Hematopoietic multipotent progenitor cell treated with erythropoietin and hydrocortisone succinate and interleukin-3 and kit ligand, for 8 days (in vitro differentiated cells): Measurements from ENCODE around the gene STAG1.
A peak's percentile ranks its signal among the peaks of the same experiment; 100 is the strongest.
"Not testable (repeated sequence)": the region's sequence is repeated elsewhere in the genome, so short reads cannot be mapped to it uniquely, and the experiment has no call there.

Experiments
- DNase-seq: peaks from one replicate; pipeline ENCODE4 v3.0.0-alpha.2; 2015

STAG1 gene

DNA sequence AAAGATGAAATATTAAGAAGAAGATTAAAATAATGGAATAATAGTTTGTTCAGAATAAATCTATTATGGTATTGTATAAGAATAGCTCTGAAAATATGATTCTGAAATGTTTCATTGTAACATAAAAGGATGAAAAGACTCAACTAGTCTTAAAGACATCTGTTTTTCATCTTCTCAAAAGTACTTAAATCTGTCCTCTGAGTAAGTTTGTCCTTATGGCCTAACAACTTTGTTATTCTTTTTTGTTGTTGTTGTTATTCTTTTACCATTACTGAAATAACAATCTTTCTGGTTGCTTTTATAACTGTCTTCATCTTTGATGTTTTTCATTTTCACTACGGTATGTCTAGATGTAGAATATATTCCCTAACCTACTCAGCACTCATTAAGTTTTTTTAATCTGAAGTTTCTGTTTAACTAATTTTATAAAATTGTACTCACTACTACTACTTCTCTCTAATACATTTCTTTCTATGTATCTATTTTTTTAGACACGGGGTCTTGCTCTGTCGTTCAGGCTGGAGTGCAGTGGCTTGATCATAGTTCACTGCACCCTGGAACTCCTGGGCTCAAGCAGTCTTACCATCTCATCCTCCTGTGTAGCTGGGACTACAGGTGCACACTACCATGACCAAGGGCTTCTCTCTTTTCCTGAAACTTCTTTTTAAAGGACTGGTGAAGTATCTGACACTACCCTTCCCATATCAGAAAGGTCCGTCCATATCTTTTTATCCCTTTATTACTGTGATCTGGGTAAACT, 261.4 kb downstream of the STAG1 start:
- DNase-seq = no peak

DNA sequence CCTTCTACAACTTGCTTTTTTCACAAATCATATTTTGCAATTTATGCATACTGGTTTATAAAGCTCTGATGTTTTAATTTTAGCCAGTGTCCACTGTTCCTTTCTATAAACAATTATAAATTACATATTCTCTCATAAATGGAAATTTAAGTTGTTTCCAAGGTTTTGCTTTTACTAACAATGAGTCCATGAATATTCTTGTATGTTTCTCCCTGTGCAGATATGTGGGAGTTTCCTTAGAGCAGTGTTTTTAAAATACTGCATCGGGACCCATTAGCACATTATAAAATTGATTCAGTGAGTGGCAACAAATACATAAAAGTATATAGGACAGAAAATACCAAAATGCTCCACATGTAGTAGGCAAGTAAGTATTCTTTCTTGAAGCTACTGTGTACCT, 266.4 kb downstream of the STAG1 start:
- no peak for DNase-seq

DNA sequence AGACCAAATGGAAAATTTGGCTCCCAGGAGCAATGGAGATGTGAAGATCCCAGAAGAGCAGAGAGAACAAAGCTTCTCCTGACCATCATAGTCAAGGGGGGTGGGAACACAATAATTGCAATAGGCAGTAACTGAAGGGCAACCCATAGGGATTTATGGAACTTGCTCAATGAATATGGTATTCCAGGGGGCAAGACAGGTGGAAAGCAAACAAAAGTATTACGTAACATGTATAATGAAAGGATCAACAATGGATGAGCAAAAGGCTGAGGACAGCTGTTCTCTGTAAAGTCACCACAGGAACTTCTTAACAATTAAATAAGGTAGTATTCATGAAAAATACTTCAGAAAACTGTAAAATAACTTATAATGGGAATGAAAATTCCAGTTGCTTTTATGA, 275.9 kb downstream of the STAG1 start:
- no peak for DNase-seq

DNA sequence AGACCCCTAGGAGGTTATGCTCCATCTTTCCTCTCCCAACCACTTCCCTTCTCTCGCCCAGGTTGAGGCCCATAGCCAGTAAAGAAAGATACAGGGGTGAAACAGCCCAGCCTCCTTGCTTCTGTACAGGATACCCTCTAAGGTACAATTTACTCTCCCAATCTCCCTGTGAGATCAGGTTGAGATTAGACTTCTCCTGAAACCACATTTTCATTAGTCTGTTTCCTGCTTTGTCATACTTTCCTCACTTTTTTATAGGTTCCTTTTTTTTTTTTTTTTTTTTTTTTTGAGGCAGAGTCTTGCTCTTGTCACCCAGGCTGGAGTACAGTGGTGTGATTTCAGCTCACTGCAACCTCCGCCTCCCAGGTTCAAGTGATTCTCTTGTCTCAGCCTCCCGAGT, 277.3 kb downstream of the STAG1 start:
- not testable (repeated sequence) for DNase-seq

DNA sequence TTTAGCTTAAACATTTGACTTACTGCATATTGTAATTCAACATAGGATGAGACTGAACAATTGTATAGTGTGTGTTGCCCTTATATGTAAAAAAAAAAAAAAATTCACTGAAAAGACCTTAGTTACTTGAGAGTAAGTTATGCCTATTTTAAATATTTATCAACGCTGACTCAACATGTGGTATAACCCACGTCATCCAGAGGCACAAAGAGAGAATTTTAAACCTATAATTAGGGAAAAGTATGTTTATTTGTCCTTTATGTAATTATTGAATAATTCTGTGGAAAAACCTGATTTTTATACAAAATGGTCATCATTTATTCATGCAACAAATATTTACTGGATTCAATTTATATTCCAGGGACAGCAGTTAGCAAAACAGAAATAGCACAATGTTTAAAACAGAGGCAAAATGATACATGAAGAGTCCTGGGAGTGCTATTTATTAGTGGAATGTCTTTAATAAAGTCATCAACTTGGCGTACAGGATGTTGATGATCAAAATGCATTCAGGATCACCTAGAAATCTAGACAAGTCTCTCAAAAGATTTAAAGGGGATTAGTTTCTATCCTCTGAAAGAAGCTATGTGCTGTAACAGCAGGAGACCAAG, 278.4 kb downstream of the STAG1 start:
- DNase-seq = no peak

DNA sequence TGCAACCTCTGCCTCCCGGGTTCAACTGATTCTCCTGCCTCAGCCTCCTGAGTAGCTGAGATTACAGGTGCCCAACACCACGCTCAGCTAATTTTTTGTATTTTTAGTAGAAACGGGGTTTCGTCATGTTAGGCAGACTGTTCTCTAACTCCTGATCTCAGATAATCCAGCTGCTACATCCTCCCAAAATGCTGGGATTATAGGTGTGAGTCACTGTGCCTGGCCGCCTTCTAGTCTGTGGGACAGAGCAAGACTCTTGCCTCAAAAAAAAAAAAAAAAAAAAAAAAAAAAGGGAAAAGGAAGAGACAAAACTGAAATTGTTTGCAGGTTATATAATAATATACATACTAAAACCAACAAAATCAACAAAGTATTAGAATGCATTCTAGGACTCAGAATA, 286.9 kb downstream of the STAG1 start:
- DNase-seq = no peak

DNA sequence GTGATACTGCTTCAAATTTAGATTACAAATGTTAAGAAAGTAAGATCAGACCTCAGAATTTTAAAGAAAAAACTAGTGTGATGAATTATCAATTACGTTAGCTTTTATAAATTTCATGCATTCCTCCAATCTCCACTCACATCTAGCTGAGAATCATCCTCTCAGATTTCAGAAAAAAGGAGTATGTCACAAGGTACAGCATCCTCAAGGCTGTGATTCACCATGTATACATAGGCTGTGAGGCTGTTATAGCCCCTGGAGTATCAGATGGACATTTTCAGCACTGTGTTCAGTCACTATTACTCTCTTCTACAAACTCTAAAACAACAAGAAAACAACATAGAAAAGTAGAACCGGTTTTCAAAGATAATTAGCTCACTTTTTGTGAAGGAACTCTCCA, 287.7 kb downstream of the STAG1 start:
- DNase-seq = no peak

DNA sequence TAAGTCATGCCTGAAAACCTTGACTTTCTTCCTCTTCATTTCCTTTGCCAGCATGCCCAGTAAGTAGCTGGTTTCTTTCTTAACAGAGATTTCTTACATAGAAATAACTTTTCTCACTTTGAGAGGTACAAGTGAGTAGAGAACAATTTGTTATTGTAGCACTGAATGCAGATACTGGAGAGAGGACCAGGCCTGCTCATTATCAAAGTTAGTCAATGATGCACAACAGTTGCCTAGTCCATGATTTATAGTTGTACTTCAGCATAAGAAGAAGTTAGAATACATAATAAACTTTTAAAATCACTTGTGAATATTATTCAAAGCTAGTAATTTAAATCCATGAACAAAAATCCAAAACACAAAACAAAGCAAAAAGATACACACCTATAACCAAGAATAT, 289.0 kb downstream of the STAG1 start:
- DNase-seq = no peak

DNA sequence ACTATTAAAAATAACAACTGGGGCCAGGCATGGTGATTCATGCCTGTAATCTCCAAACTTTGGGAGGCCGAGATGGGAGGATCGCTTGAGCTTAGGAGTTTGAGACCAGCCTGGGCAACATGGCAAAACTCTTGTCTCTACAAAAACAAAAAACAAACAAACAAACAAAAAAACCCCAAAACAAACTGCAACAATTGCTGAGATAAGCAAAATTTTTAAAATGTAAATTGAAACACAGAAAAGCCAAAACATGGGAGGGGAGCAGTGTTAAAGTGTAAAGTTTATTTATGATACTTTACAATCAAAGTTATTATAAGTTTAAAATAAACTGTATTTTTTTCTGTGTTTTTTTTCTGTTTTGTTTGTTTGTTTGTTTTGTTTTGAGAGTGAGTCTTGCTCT, 294.4 kb downstream of the STAG1 start:
- DNase-seq = no peak

DNA sequence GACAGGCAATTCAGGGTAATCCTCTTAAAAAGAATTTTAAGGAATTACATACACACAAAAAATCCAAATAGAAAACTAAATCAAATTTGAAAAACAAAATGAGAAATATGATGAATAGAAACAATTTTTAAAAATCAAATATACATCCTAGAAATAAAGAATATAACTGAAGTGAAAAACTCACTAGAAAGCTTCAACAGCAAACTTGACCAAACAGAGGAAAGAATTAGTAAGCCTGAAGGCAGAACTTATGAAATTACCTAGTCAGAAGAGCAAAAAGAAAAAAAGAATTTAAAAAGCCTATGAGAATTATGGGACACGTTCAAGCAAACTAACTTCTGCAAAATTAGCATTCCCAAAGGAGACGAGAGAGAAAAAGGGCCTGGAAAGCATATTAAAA, 296.0 kb downstream of the STAG1 start:
- no peak for DNase-seq

DNA sequence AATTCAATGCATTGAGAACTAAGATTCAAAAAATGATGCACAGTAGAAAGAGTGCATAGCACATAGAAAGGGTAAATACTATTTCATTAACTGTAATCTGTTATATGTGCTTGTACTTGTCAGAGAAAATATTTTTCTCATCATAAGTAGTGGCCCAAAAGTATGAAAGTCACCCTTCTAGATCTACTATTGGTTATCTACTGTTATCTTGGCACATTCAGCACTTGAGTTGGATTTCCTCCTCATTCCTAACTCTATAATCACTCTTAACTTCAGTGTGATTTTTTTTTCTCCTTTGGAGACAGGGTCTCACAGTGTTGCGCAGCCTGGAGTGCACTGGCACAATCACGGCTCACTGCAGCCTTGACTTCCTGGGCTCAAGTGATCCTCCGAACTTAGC, 307.6 kb downstream of the STAG1 start:
- DNase-seq = no peak

DNA sequence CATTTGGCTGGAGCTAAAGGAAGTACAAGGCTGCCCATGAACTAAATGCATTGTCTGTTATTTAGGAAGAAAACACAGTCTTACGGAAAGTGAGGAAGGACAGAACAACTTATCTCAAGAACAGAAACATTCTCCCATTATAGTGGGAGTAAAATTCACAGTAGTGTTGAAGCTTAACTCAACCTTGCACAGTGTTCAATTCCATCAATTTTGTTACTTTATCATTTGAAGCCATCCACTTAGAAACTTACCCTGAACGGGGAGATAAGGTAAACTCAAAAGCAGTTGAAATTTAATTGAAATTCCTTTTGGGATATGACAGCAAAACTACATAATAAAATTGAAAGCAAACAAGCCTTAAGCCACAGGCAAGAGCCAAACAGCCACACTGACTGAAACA, 315.1 kb downstream of the STAG1 start:
- peak; percentile 55 for DNase-seq

DNA sequence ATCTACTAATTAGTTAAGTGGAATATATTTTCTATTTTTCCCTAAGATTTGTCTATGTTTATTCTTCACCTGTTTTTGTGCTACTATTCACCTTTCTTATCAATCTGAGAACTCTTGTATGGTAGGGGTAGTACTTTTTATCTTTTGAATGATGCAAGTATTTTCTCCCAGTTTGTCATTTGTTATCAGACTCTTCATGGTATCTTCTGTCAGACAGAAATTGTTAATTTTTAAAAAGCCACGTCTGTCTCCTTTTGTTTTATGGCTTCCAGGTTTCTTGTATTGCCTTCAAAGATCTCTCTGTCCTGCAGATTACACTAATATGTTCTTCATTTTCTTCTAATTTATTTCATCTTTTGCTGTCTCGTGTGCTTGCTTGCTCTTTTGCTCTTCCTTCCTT, 317.7 kb downstream of the STAG1 start:
- DNase-seq = peak; percentile 17

DNA sequence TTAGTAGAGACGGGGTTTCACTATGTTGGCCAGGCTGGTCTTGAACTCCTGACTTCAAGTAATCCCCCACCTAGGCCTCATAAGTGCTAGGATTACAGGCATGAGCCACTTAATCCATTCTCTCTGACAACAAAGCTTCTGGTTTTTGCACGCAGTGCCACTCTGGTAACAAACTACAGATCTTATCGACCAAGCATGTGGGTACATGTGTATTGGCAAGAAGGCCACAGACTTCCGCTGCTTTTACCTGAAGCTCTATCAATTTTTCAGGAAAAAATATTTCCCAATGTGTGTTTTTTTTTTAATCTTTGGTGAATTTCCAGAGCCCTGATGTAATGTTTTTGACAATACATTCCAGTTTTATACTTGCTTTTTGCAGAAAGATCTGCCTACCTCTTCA, 319.5 kb downstream of the STAG1 start:
- no peak for DNase-seq

DNA sequence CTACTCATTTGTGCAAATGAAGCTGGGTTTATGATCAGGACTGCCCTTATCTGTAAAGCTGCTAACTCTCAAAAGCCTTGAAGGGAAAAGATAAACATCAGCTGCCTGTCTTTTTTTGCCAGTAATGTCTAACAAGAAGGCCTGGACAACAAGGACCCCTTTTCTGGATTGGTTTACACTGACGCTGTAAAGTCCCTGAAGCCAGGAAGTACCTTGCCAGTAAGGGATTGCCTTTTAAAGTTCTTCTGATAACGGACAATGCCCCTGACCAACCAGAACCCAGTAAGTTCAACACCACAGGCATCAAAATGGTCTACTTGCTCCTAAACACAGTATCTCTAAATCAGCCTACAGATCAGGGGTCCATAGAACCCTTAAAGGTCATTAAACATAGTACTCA, 324.0 kb downstream of the STAG1 start:
- DNase-seq = no peak

DNA sequence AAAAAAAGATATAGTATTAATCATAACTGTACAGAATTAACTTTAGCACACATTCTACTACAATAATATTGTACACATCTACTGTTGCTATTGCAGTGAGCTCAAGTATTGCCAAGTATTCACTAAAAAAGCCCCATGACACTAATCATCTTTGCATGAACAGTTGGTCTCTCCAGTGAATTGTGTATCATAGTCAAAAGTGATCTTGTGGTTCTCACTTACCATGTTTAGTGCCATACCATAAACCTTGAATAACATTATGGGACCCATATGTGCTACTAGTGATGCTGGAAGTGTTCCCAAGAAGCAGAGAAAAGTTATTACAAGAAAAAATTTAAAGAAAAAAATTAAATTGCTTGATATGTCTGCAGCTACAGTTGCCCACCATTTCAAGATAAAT, 324.9 kb downstream of the STAG1 start:
- no peak for DNase-seq

DNA sequence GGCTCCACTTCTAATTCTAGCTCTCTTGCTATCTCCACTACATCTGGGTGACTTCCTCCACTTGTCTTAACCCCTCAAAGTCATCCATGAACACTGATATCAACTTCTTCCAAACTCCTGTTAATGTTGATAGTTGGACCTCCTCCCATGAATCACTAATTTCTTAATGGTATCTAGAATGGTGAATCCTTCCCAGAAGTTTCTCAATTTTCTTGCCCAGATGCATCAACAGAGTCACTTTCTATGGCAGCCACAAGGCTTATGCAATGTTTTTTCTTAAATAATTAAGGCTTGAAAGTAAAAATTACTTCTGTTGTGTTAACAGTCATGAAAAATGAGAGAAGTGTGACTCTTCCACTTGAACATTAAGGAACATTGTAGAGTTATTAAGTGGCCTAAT, 337.7 kb downstream of the STAG1 start:
- DNase-seq = peak; percentile 12

DNA sequence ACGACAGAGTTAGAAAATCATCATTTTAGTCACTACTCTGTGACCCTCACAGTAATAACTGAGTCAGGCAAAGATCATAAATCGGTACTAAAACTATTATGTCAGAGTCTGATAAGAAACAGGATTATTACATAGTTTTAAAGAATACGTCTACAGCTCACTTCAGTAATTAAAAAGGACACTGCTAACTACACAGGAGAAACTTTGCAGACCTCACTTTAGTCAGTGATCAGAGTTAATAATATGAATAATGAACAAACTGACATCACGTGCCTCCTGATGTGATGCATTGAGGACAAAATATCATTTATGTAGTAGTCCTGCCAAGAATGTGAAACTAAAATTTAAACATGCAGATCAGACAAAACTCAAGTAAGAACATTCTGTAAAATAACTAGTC, 339.9 kb downstream of the STAG1 start:
- no peak for DNase-seq

DNA sequence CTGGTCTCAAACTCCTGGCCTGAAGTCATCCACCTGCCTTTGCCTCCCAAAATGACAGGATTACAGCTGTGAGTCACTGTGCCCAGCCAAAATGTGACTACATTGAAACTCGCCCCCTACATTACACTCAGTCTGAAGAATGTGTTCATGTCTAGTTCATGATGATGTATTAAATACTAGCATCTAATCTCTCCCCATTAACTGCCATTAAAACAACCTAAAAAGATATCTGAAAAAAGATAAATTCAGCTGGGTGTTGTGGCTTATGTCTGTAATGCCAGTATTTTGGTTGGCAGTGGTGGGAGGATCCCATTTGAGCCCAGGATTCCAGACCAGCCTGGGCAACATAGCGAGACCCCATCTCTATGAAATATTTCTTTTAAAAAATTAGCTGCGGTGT, 342.6 kb downstream of the STAG1 start:
- DNase-seq = no peak

DNA sequence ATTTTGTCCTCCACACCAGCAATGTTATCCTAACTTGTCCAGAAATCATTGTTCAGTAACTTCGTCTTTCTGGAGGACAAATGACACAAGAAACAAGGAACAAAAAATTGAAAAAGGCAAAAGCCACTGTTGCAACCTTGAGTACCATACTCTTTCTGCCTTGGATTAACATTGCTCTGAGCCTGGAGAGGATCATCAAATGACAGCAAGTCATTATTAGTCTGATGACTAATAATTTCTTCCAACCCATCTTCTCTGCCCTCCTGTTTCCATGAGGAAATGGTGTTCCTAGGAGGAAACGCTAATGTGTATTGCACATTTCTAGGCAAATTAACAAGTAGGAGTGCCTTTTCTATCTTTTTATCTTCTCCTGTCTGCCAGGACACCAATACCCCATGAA, 348.1 kb downstream of the STAG1 start:
- no peak for DNase-seq

DNA sequence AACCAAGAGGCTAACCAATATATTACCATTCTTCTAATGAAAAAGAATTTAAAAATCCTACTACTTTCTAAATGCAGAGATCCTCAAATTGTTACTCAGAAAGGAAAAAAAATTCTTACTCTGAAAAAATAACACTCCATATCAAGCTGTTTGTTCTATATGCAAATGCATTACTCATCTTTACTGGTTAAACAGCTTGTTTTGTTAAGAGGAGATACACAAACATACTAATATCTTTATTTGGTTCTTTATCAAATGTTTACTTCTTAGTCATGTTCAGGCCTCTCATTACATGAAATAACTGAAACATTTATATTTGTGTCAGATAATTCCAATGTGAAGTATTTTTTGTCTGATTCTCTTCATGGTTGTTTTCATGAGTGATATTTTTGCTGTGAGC, 355.3 kb downstream of the STAG1 start:
- DNase-seq = no peak

DNA sequence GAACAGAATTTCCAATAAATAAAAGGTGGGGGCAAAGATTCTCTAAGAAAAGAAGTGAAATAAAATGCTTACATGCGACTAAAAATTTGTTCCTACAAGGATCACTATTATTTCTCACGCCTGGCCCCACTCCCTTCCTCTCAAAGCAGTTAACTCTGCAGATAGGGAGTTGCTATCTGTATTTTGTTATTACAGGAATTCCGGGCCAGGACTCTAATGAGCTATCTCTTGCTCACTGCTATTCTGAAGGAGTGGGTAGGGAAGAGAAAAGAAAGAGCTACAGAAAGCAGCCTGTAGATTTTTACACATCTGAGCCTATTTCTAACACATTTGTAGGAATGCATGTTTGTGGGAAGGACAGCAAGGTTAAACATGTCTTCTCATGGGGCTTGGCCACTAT, 361.6 kb downstream of the STAG1 start:
- DNase-seq = no peak

DNA sequence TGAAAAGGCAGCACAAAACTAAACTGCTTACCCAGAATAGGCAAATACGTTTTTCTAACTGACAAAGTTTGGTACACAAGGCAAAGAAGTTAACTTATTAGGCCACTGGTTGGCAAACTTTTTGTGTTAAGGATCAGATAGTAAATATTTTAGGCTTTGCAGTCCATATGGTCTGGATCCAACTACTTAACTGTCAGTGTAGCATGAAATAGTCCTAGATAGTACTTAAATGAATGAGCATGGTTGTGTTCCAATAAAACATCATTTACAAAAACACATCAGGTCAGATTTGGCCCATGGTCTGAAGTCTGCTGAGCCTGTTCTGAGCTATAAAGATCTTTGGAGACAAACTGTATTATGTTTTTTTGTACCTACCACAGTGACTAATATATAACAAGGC, 365.1 kb downstream of the STAG1 start:
- DNase-seq = no peak

DNA sequence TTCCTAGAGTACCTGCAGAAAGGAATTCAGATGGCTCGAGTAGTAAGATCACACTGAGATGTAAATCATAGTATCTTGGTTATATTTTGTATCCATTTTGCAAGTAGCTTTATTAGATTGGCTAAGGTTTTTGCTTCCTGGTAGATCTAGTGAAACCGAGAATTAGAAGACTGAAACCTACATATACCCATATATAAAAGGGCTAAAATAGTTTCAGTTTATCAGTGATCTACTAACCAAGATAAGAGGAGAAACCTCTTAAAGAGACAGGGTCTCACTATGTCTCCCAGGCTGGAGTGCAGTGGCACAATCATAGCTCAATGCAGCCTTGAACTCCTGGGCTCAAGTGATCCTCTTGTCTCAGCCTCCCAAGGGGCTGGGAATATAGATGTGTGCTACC, 366.7 kb downstream of the STAG1 start:
- no peak for DNase-seq

DNA sequence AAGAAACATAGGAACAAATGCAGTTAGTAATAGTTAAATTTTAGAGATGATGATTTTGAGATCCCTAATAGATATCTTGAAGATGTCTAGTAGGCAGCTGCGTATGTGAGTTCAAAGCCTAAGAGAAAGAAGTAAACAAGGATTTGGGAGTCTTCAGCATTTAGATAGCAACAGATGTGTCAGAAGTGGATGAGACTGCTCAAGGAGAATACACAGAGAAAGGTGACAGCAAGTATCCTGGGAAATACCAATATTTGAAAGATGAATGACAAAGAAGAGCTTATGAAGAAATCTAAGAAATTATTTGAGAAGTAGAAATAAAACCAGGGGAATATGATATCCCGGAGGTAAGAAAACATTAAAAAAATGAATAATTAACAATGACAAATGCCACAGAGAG, 371.1 kb downstream of the STAG1 start:
- DNase-seq = no peak
